ENCODE results near the gene ZBTB33. TPM values are rescaled to one million over a fixed set of nuclear protein-coding genes. Genes with fewer than 3 reads are reported as not detected.

The ZBTB33 gene, protein sequence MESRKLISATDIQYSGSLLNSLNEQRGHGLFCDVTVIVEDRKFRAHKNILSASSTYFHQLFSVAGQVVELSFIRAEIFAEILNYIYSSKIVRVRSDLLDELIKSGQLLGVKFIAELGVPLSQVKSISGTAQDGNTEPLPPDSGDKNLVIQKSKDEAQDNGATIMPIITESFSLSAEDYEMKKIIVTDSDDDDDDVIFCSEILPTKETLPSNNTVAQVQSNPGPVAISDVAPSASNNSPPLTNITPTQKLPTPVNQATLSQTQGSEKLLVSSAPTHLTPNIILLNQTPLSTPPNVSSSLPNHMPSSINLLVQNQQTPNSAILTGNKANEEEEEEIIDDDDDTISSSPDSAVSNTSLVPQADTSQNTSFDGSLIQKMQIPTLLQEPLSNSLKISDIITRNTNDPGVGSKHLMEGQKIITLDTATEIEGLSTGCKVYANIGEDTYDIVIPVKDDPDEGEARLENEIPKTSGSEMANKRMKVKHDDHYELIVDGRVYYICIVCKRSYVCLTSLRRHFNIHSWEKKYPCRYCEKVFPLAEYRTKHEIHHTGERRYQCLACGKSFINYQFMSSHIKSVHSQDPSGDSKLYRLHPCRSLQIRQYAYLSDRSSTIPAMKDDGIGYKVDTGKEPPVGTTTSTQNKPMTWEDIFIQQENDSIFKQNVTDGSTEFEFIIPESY
- 9.4 to 16.2 TPM (median 13.7 TPM) in 5 replicates for total RNA-seq (2022; extraction: Qiagen RNA extraction; ENCODE audit: low read depth)

DNA sequence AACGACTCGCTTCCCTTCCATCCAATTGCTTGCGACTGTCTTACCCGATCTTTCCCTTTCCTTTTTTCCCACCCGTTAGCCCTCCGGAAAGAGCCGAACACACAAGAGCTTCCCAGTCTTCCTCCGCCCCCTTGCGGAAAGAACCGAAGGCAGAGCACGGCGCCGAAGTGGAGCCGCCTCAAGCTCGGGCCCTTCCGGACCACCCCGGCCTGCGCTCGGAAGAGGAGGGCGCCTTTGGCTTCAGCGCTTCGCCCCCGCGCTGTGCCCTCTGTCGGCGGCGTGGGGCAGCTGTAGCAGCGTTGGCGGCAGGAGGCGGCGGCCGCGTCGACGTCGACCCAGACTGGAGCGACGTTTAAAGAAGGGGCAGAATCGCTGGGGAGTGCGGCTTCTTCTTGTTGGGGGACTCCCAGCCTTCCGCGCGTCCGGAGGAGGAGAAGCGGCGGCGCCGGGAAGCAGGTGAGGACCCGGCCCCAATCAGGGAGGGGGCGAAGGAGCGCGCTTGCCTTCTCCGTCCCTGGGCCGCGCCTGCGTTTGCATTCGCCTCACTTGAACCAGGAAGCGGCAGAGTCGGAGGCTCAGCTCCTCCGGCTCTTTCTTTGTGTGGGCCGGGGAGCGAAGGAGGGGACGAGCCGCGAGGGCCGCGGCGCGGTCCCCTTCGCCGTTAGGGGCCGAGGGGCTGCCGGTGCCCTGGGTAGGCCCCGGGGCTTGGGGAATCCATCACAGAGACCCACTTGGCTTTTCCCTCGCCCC lies at the start of gene ZBTB33:
ZBTB33 (plus strand) TSS at position 291 of the 750 bp plus-strand sequence. CDS start 2,604 bp downstream, outside the sequence.

Other genes starting within 250 kb of the ZBTB33 start
- not detected in 5 replicates for gene RHOXF2B, start 173.1 kb upstream of the ZBTB33 start, total RNA-seq (2022; extraction: Qiagen RNA extraction; ENCODE audit: low read depth)
- 0.12 TPM in 1 of 5 replicates, not detected in the others for gene RHOXF1, start 134.9 kb upstream of the ZBTB33 start, total RNA-seq (2022; extraction: Qiagen RNA extraction; ENCODE audit: low read depth)
- gene RHOXF2, start 92.2 kb upstream of the ZBTB33 start, total RNA-seq (2022; extraction: Qiagen RNA extraction; ENCODE audit: low read depth): not detected in 5 replicates
- gene TMEM255A, start 60.6 kb downstream of the ZBTB33 start, total RNA-seq (2022; extraction: Qiagen RNA extraction; ENCODE audit: low read depth): 0.07 to 0.18 TPM (median 0.13 TPM) in 5 replicates
- gene ATP1B4, start 111.3 kb downstream of the ZBTB33 start, total RNA-seq (2022; extraction: Qiagen RNA extraction; ENCODE audit: low read depth): not detected in 5 replicates
- gene LAMP2, start 218.5 kb downstream of the ZBTB33 start, total RNA-seq (2022; extraction: Qiagen RNA extraction; ENCODE audit: low read depth): 85.9 to 115 TPM (median 99.5 TPM) in 5 replicates